ENCODE data around the gene INPP5D.
"Not testable (repeated sequence)": the region's sequence is repeated elsewhere in the genome, so short reads cannot be mapped to it uniquely, and the experiment has no call there.

Gene INPP5D

DNA sequence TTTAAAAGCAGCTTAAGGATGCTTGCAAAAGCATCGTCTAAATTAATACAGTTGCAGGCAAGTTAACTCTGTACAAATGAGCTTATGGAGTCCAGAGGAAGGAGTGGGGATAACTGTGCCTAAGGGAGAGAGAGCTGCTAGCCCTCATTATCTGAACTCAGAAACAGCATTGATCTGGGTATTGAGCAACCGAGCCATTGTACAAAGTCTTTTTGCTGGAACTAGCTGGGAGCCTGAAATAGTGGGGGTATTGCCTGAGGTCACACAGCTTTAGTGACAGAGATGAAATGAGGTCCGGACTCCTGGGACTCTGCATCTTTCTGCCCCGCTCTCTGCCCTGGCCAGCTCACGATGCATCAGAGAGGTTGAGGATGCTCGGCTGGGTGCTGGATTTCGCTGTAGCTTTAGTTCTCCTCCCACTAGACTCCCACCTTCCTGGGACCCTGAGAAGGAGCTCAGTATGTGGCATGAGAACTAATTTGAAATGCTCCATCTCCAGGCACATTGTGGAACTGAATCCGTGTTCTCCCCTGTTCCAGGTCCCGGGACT, 123.8 kb downstream of the INPP5D start:
- no peak for DNase-seq (ENCODE audit: low read depth, low spot score)

DNA sequence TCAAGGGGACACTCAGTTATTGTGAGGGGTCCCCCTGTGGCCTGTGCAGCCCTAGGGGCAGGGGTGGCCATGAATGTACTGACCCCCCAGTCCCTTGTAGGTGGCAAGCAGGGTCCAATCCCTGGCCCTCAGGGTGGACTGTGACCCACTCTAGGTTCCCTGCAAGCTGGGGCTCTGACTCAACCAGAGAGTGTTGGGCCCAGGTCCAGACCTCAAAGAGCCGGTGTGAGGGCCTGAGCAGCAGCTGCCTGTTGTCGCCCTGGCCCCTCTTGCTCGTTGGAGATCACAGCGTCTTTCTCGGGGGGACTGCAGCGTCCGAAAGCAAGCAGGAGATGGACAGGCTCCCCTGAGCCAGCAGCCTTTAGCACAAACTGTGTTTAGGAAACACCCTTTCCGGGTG, 124.5 kb downstream of the INPP5D start:
- H3K4me3 ChIP-seq (ENCODE audit: low read length), result no peak overlapping the region
- no peak for DNase-seq (ENCODE audit: low read depth, low spot score)

More for the DNA sequence above, 123.8 kb downstream of the INPP5D start:
- no peak overlapping the region for H3K4me3 ChIP-seq (ENCODE audit: low read length)

DNA sequence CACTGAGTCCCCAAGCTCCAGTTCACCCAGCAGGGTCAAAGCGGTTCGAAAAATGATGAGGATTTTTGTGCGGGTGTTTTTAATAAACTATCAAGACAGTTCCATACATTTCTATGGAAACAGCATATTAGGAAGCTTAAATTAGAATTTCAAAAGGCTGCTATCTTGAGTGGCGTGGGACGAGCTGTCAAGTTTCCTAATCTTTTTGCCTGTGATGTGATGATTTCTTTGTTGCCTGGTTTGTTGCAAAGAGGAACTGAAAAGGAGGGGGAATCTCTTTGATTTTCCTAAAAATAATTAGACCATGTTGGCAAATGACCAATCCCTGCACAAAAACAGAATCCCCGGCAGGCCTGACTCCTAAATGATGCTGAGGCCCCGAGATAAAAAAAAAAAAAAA, 125.2 kb downstream of the INPP5D start:
- no peak overlapping the region for H3K4me3 ChIP-seq (ENCODE audit: low read length)
- no peak for DNase-seq (ENCODE audit: low read depth, low spot score)

DNA sequence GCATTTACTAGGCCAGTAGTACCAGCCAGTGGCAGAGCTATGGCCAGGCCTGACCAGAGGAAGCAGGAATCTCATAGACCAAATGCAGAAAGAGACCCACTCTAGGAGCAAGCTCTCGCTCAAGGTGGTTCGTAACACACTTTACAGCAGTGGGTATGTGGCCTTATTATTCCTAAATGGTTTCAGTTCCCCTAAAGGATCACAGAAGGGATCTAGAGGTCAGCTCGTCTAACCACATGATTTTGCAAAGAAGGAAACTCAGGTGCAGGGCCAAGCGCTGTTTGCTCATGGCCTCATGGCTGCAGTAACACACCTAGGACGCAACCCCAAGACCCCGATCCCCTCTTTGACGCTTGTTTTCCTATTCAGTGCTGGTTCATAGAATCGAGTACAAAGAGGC, 125.8 kb downstream of the INPP5D start:
- DNase-seq (ENCODE audit: low read depth, low spot score), result no peak

DNA sequence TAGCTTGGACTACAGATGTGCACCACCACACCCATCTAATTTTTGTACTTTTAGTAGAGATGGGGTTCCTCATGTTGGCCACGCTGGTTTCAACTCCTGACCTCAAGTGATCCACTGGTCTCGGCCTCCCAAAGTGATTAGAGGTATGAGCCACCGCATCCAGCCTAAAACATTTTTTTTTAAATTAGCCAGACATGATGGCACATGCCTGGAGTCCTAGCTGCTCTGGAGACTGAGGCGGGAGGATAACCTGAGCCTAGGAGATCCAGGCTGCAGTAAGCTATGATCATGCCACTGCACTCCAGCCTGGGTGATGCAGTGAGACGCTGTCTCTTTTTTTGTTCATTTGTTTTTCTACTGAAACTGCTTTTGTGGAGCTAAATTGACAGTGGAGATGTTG, 126.7 kb downstream of the INPP5D start:
- DNase-seq (ENCODE audit: low read depth, low spot score), result no peak
- H3K4me3 ChIP-seq (ENCODE audit: low read length), result no peak overlapping the region

More for the DNA sequence above, 125.8 kb downstream of the INPP5D start:
- H3K4me3 ChIP-seq (ENCODE audit: low read length), result no peak overlapping the region

DNA sequence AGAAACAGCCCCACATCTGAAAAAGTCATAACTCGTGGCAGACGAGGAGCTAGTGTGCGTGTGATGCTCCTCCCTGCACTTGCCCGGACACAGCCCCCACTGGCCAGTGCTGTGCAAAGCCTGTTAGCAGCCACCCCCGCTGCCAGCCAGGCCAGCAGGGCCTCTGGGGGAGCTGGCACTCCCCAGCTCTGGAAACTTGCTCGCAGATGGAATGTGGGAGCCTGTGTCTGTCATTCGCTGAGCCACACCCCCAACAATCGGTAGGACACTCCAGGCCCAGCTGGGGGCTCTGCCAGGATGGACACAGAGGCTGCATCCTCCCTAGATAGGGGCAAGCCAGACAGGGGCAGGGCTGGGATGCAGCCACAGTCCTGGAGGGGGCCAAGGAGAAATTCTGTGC, 128.9 kb downstream of the INPP5D start:
- DNase-seq (ENCODE audit: low read depth, low spot score), result no peak
- no peak overlapping the region for H3K4me3 ChIP-seq (ENCODE audit: low read length)

DNA sequence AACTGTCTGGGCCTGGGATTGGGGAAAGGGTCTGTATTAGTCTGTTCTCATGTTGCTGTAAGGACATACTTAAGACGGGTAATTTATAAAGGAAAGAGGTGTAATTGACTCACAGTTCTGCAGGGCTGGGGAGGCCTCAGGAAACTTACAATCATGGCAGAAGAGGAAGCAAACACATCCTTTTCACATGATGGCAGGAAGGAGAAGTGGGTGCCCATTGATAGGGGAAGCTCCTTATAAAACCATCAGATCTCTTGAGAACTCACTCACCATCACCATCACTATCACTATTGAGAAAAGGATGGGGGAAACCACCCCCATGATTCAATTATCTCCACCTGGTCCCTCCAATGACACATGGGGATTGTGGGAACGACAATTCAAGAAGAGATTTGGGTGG, 130.9 kb downstream of the INPP5D start:
- H3K4me3 ChIP-seq (ENCODE audit: low read length); DNase-seq (ENCODE audit: low read depth, low spot score): not testable (repeated sequence)

DNA sequence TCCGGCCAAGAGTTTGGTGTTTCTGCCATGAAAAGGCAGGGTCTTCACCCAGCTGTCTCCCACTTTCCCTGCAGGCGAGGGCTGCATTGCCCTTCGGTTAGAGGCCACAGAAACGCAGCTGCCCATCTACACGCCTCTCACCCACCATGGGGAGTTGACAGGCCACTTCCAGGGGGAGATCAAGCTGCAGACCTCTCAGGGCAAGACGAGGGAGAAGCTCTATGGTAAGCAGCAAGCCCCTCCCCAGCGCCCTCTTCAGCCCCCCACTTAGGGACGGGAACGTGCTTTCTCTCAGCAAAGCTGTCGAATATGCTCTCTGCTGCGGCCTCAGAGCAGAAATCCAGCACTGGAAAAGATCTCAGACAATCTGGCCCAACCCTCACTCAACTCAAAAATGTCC, 133.6 kb downstream of the INPP5D start:
- H3K4me3 ChIP-seq (ENCODE audit: low read length), result no peak overlapping the region
- no peak for DNase-seq (ENCODE audit: low read depth, low spot score)

DNA sequence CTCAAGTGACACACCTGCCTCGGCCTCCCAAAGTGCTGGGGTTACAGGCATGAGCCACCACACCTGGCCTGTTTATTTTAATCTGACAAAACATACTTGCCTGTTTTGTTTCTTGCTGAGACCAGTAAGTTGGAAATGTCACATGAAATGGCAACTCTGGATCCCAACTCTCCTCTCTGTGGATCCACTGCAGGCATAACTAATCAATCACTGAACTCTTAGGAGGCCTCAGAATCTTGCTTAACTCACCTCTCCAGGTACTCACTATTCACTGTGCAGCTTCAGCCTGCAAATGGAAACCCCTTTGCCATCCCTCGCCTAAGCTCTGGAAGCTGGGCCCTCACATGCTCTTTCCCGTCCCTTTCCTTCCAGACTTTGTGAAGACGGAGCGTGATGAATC, 134.9 kb downstream of the INPP5D start:
- no peak for DNase-seq (ENCODE audit: low read depth, low spot score)
- H3K4me3 ChIP-seq (ENCODE audit: low read length), result no peak overlapping the region

DNA sequence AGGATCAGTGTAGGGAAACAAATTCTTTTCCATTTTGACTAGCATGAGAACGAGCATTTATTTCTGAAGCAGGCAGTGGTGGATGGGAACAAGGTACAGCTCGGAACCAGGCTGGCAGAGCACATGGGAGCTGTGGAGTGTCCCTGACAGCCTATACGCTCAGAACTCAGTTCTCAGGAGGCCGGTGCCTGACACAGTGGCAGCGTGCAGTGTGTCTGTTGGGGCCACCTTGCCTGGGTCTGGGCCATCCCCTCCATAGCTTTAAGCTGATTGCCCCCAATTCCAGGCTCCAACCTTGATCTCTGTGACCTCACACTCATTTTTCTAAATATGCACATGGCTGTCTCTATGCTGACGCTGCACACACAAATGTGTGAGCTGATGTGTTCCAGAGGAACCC, 136.9 kb downstream of the INPP5D start:
- no peak overlapping the region for H3K4me3 ChIP-seq (ENCODE audit: low read length)
- no peak for DNase-seq (ENCODE audit: low read depth, low spot score)

DNA sequence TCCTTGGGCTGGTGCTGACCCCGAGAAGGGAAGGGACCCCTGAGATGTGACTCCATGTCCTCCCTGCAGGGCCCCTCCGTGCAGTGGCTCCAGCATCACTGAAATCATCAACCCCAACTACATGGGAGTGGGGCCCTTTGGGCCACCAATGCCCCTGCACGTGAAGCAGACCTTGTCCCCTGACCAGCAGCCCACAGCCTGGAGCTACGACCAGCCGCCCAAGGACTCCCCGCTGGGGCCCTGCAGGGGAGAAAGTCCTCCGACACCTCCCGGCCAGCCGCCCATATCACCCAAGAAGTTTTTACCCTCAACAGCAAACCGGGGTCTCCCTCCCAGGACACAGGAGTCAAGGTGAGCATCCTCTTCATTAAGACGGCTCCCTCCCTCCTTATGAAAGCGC, 137.9 kb downstream of the INPP5D start:
- H3K4me3 ChIP-seq (ENCODE audit: low read length), result no peak overlapping the region

DNA sequence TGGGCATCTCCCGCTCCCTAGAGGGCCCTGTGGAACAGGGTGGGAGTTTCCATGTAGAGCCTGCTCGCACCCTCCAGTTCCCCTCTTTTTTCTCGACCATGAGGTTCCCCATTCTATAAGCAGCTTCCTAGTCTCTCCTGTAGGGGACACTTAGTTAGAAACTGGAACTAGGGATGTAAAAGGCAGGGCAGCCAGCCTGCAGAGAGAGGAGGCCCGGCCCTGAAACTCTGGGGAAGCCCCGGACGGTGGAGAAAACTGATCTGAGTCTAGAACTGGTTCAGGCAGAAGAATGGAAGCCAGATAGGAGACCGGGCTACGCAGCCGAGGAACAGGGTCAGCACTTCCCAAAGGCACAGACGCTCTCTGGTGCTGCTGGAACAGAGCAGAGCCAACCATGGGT, 139.7 kb downstream of the INPP5D start:
- H3K4me3 ChIP-seq (ENCODE audit: low read length), result no peak overlapping the region
- no peak for DNase-seq (ENCODE audit: low read depth, low spot score)

More for the DNA sequence above, 137.9 kb downstream of the INPP5D start:
- no peak for DNase-seq (ENCODE audit: low read depth, low spot score)

DNA sequence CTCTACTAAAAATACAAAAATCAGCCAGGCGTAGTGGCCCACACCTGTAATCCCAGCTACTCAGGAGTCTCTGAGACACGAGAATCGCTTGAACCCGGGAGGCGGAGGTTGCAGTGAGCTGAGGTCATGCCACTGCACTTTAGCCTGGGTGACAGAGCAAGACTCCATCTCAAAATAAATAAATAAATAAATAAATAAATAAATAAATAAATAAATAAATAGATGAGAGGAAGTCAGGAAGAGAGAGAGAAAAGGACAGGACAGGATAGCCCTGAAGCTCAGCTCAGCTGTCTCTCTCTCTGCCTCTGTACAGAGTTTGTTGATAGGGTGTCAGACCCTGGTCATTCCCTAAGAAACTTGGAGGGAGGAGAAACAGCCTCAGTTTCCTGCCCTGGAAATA, 140.6 kb downstream of the INPP5D start:
- not testable (repeated sequence) for DNase-seq (ENCODE audit: low read depth, low spot score); H3K4me3 ChIP-seq (ENCODE audit: low read length)

DNA sequence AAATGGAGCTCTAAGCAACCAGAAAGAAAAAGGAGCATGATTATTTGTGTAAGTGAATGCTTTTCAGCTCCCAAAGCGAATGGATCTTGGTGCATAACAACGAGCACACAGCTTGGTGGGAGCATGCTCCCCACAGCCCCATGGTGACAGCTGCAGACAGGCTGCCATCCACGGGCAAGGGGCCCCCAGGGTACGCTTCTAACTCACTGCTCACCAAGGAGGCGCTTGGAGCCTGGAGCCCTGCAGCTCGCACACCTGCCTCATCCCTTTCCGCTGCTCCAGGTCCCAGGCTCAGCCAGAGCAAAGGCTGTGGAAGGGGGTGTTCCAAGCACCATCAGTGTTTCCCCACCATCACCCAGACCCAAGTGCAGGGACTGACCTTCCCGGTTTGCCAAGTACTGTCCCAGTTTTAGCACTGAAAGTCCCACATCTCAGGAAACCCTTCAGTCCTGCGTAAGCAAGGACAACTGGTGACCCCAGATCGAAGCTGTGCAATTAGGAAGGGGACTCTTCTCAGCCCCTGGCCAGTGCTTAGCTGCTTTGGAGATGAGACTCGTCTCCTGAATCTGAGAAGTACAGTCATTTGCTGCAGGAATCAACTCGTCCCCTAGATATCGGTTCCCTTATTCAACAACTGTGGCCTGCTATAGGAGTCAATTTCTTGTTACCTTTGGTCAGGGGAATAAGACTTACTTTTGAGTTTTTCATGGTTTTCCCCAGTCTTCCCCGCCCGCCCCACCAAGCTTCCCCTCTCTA, 141.3 kb downstream of the INPP5D start:
- DNase-seq (ENCODE audit: low read depth, low spot score), result no peak
- H3K4me3 ChIP-seq (ENCODE audit: low read length), result no peak overlapping the region

DNA sequence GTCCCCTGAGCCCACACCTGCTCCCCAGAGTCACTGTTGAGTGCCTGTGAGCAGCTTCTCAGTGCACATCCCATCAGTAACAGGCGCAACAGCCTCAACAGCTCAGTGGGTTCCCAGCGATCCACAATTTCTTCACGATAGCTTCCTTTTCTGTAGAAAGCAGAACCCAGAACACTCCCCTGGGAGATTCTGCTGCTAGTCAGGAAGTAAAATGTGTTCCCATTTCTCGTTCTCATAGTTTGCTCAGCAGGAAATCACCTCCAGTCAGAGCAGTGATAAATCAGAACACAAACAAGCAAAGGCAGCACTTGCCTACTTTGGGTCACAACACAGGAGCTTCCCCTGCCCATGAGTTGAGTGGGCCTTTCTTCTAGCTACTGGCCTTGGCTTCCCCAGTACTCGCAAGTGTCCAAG, 142.4 kb downstream of the INPP5D start:
- H3K4me3 ChIP-seq (ENCODE audit: low read length), result no peak overlapping the region
- no peak for DNase-seq (ENCODE audit: low read depth, low spot score)

DNA sequence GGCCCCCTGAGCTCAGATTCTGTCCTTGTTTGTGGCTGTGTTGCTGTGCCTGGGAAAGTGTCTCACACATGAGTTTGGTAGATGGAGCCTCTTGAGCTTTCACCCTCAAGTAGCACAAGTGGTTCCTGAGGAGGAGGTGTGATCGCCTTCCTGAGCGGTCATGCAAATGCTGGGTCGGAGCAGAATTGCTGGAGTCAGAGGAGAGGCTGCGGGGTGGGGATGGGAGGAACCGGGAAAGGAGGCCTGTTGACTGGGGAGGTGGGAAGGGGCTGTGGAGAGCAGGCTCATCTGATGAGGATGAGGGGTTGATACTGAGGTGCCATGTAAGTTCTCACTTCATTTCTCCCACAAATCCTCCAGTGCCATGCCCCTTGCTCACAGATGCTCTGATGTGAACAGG, 142.9 kb downstream of the INPP5D start:
- DNase-seq (ENCODE audit: low read depth, low spot score), result no peak
- no peak overlapping the region for H3K4me3 ChIP-seq (ENCODE audit: low read length)

DNA sequence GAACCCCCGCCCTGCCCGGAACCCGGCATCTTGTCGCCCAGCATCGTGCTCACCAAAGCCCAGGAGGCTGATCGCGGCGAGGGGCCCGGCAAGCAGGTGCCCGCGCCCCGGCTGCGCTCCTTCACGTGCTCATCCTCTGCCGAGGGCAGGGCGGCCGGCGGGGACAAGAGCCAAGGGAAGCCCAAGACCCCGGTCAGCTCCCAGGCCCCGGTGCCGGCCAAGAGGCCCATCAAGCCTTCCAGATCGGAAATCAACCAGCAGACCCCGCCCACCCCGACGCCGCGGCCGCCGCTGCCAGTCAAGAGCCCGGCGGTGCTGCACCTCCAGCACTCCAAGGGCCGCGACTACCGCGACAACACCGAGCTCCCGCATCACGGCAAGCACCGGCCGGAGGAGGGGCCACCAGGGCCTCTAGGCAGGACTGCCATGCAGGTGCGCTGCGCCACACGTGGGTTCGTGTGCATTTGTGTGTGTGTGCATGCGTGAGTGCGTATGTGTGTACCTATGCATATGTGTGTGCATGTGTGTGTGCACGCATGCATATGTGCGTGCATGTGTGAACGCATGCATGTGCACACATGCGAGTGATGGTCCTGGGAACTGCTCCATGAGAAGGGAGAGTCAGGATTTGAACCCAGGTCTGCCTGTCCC, 144.3 kb downstream of the INPP5D start:
- no peak for DNase-seq (ENCODE audit: low read depth, low spot score)
- H3K4me3 ChIP-seq (ENCODE audit: low read length), result no peak overlapping the region

DNA sequence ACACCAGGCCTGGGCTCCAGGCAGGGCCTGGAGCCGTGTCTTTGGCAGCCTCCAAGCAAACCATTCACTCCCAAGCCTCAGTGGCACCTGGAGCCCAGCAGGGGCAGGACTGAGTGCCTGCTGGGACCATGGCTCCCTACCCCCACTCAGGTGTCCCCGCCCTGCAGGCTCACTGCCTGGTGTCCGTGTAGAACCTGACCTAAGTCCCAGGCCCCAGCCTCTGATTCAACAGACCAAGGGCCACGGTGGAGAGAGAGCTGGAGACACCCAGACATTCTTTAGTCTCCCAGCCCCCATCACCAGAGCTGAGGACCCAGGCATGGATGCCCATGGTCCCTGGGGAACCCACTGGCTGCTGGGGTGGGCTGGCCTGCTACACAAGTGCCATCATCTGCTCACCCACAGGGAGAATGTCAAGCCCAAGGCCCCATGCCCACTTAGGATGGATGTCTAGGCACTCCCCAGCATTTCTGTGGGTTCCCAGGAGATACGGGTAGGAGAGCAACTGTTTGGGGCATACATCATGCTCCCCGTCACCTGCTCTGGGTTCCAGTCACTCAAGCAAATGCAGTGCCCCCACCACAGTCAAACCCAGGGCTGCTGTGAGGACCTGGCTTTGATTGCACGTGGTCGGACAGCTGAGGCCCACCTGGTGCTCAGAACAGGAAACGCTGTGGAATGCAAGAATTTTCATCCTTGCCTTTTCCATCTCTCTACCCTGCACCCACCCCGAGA, 148.4 kb downstream of the INPP5D start:
- no peak overlapping the region for H3K4me3 ChIP-seq (ENCODE audit: low read length)
- DNase-seq (ENCODE audit: low read depth, low spot score), result no peak

DNA sequence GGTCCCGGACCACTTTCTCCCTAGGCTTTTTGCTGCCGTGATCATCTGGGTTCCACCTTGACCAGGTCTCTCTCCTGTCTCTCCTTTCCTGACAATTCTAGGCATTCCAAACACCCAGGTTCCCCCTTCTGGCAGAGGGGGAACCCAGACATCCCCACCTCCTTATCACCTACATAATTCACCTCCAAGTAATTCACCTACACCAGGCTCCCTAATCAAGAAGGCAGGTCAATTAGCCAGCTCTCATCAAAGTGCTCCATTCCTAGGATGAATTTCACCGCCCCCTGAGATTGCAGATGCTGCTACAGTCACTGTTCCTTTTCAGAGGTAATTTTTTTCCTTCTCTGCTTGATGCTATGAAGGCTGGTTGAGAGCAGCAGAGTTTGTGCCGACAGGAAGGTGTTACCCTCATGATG, 149.0 kb downstream of the INPP5D start:
- no peak overlapping the region for H3K4me3 ChIP-seq (ENCODE audit: low read length)
- DNase-seq (ENCODE audit: low read depth, low spot score), result no peak
